NCI-H2196 (cell line): ENCODE results near the gene ROCK1.
"Not testable (repeated sequence)": the region's sequence is repeated elsewhere in the genome, so short reads cannot be mapped to it uniquely, and the experiment has no call there.

ENCODE experiments used
- DNase-seq: peaks from one replicate; lab custom pipeline; 2025; ENCODE audit not compliant: unreplicated experiment; lab: John Stamatoyannopoulos, UW

ROCK1 gene

GRCh38 chr18:21111346-21112139 lies at the start of gene ROCK1:
TSS of gene ROCK1 (minus strand) at chr18:21111813. CDS start at chr18:21110910, 903 bp downstream.
- DNase-seq = peak; percentile 95

- DNase-seq = no peak
Measured at GRCh38 chr18:21155443-21155842, 43.8 kb upstream of the ROCK1 start.

GRCh38 chr18:21146016-21146415 lies 34.4 kb upstream of the ROCK1 start:
- DNase-seq = no peak

- no peak for DNase-seq
Measured at GRCh38 chr18:21145371-21145770, 33.8 kb upstream of the ROCK1 start.

GRCh38 chr18:21141668-21142422 lies 30.2 kb upstream of the ROCK1 start:
- no peak for DNase-seq

- DNase-seq = not testable (repeated sequence)
Measured at GRCh38 chr18:21137719-21138488, 26.3 kb upstream of the ROCK1 start.

- DNase-seq = no peak
Measured at GRCh38 chr18:21134895-21135294, 23.3 kb upstream of the ROCK1 start.

GRCh38 chr18:21132398-21132918 lies 20.8 kb upstream of the ROCK1 start:
- DNase-seq = no peak

GRCh38 chr18:21131698-21132227 lies 20.1 kb upstream of the ROCK1 start:
- no peak for DNase-seq

- no peak for DNase-seq
Measured at GRCh38 chr18:21129566-21130216, 18.1 kb upstream of the ROCK1 start.

GRCh38 chr18:21123290-21123926 lies 11.8 kb upstream of the ROCK1 start:
- DNase-seq = no peak

GRCh38 chr18:21118806-21119205 lies 7.2 kb upstream of the ROCK1 start:
- DNase-seq = no peak

- DNase-seq = no peak
Measured at GRCh38 chr18:21117409-21118131, 6.0 kb upstream of the ROCK1 start.

- DNase-seq = no peak
Measured at GRCh38 chr18:21115519-21116411, 4.2 kb upstream of the ROCK1 start.

GRCh38 chr18:21112543-21113105 lies 1.0 kb upstream of the ROCK1 start:
- DNase-seq = no peak

GRCh38 chr18:21112140-21112473 lies 494 bp upstream of the ROCK1 start:
- DNase-seq = no peak

GRCh38 chr18:21110713-21111345 lies 784 bp downstream of the ROCK1 start:
- peak; percentile 9 for DNase-seq
